CD4-positive, alpha-beta T cell treated with Interleukin-10 for 1 hour (primary cell): ENCODE results near the gene RAB3IP.
A peak's percentile ranks its signal among the peaks of the same experiment; 100 is the strongest.

Experiments
- DNase-seq: peaks from one replicate; pipeline ENCODE4 v3.0.0-alpha.2; 2020

Gene RAB3IP

GRCh38 chr12:69738351-69739286 is at the start of gene RAB3IP:
RAB3IP (plus strand) TSS chr12:69738860; CDS start chr12:69755409, 16,549 bp downstream.
- DNase-seq, result peak; percentile 92

GRCh38 chr12:69689638-69690037 is 49.0 kb upstream of the RAB3IP start:
- DNase-seq, result no peak

DNA sequence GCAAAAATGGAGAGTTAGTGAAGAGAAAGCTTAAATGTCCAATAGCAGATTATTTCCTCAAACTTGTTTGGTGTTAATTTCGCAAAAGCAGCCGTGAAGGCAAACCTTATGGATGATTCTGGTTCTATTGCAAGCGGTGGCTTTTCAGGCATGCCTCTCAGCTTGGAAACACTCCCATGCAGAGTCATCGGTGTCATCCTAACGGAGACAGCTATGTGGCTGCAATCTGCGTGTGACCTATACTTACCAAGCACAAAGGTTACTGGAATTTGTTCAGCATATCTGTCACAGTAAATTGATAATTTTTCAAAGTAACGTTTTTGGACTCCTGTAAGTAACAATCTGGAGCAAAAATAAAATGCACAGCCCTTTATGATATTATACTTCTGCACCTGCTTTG is 44.5 kb upstream of the RAB3IP start:
- DNase-seq, result no peak

DNA sequence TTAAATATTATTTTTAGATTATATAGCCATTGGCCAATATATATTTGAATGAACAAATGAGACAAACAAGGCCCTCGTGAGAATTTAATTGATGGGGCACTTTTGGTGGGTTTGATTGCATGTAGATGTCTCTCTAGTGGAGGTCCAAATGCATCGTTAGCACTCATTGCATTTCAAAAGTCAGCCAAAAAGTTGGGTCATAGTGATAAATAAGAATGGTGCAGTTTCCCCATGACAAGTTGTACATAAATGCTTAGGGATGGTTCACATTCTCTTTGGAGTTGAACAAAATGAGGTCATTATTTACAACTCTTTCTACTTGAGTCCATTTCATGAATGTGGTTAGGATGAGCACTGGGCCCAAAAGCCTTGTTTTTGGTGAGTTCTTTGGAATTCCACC is 40.6 kb upstream of the RAB3IP start:
- no peak for DNase-seq

DNA sequence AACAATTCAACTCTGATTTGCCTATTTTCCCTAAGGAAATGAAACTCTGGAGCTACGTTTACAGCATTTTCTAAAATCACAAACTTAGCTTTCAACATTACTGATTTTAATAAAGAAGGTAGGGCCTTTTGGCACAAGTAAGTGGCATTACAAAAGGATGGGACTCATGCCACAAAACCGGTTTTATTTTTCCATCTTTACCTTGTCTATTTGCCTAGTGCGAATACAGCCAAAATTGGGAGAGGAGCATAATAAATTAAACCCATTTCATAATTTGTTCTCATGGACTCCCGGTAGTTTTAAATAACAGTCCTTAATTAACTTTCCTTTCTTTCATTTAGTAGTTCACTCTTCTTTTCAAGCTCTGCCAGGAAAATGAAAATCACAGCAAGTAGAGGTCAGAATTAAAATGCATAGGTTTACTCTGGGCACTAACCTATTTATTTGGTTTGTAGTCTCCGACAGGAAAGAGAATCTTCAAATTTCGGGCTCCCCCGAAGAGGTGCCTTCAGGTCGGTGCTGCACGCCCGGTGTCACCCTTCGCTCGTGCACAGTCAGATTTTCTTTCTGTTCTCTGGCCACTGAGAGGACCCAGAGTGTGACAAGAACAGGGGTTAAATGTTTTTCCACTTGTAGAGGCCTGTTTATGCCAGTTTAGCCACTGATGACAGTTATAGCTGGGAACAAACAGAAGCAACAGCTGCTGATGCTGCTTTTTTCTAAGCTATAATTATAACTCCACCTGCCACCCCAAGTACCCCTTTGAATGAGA is 39.7 kb upstream of the RAB3IP start, which contains the start of gene BEST3:
BEST3 (minus strand) TSS at position 535 of the 772 bp plus-strand sequence. CDS start 1,505 bp downstream, outside the sequence.
- no peak for DNase-seq

DNA sequence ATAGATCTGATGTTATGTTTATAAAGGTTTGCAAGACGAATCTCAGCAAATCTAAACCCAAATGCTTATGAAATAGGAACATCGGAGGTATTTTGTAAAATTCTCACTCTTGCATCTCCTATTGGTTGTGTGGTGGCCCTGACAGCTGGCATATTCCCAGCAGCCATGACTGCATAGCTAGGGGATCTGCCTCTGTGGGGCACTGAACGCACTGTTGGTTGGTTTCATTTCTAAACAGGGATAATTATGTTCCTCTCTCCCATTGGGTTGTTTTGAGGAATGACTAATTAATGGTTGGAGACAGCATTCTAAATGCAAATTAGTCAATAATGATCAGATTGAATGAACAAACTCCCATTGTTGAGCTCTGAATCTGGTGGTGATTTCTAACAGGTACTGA is 36.8 kb upstream of the RAB3IP start:
- no peak for DNase-seq

- no peak for DNase-seq
Observed at GRCh38 chr12:69703146-69703642, 35.5 kb upstream of the RAB3IP start.

GRCh38 chr12:69704357-69704756 is 34.3 kb upstream of the RAB3IP start:
- no peak for DNase-seq

DNA sequence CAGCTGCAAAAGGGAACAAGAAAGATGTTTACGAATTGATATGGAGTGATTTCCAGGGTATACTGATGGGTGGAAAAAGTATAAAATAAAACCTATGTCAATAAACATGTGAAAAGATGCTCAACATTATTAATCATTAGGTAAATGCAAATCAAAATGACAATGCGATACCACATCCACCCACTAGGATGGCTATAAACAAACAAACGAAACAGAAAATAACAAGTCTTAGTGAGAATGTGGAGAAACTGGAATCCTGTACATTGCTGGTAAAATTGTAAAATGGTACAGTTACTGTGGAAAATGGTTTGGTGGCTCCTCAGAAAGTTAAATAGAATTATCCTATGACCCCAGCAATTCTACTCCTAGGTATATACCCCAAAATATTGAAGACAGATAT is 30.0 kb upstream of the RAB3IP start:
- DNase-seq, result no peak

GRCh38 chr12:69712826-69713225 is 25.8 kb upstream of the RAB3IP start:
- no peak for DNase-seq

DNA sequence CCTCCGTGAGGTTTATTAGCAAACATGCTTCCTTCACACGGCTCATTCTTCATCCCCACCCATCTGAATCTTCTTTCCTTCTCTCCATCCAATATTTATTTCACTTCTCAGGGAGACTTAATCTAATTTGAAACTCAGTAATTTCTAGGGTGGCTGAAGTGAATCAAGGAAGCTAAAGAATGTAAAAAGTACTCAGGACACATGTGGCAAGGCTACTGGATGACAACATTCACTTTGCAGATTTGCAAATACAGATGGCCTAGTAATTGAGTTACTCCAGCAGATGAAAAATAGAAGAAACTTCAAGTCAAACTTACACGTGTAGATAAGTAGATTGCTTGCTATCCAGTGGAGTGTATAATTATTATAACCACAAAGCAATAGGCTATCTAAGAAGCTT is 24.1 kb upstream of the RAB3IP start:
- DNase-seq, result no peak

GRCh38 chr12:69719336-69720316 is 19.0 kb upstream of the RAB3IP start:
- DNase-seq, result no peak

DNA sequence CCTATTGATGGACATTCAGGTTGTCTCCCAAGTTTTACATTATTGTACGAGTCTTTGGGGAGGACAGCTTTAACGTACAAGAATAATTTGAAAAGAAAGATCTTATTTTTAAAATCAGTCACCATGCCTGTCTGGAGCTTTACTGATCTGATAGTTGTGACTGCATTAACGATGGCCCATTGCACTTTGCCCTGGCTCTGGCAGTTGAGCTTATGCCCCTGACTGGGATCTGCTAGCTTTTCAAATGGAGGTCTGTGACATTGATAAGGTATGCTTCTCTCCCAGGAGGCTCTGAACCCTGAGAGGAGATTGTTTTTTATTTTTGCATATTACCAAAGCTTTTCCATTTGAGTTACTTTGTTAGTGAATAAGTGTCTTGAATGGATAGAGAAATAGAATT is 17.9 kb upstream of the RAB3IP start:
- no peak for DNase-seq

DNA sequence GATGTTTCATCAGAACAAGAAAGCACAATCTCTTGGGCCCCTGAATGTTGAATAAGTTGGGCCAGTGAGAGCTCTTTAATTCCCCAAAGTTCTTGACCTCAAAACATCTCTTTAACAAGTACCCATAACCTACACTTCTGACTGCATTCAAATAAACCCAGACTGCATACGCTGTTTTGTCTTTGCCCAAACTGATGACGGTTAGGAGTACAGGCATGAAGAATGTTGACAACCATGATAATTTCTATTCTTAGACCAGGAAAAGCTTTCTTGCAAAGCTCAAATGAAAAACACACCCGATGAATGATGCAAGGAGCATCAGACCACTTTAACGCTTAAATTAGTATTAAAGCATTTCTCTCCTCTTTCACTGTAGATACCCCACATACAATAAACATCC is 11.7 kb upstream of the RAB3IP start:
- DNase-seq, result no peak

DNA sequence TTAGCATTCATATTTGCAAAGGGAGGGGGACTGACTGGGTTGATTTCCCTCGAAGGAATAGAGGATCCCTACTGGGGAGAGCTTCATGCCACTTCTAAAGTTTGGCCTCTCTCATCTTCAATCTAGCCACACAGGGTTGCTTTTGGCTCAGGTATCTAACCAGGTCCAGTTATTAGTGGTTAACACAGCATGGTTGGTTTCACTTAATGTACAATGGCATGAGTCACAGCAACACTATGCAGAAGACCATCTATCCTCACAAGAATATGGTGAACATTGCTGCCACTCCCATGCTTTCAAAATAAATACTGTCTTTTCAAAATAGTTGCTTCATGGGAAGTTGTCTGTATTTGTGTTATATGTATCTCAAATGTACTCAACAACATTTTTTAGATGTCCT is 6.6 kb upstream of the RAB3IP start:
- DNase-seq, result no peak

DNA sequence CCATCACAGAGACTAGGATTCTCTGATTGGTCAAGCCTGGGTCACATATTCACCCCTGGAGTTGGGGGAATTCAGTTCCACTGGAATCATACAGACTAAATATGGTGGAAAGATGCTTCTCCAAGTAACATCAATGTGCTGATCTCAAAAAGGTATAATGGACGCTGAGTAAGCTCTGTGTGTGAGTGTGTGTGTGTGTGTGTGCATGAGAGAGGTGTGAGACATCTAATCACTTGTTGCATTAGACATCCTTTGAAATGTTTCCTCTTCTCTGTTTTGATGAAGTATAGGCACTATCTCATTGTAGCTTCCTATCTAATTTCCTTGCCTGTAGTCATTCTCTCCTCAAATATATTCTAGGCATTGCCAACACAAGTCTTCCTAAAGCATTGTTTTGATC is 5.0 kb upstream of the RAB3IP start:
- DNase-seq, result no peak

DNA sequence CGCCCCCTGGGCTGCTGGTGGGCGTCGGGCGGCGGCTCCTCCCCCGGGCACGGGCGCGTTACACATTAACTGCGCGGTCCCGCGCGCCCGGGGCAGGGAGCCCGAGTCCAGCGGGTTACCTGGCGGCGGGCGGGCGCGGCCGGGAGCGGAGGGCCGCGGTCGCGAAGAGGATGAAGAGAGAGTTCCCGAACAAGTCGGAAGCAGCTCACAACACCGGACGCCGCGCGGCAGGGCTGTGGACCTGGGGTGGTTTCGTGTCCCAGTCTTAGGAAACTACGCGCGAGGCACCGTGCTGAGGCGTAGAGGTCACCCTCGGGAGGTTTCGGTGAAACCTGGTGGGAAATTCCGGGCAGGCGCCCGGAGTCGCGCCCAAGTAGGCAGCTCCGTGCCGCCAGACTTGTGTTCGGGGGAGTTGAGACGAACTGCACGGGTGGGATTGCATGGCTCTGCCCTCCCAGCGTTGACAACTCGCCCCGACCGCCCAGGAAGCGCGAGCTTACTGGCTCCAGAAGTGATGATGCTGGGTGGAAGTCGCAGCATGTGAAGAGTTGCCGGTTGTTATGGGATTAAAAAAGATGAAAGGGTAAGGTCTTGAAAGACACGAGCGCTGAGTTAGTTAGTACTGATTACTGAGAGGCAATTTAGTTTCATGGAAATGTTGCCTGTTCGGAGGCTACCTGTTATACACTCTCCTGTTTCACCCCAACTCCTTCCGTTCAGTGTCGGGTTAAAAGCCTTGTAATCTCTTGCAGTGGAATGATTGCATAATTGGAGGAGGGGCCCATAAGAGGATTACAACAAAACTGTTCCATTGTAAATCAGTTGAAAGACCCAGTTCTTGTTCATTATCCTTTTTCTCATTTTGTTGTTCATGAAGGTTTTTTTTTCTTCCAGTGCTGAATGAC is 879 bp downstream of the RAB3IP start:
- peak; percentile 73 for DNase-seq

DNA sequence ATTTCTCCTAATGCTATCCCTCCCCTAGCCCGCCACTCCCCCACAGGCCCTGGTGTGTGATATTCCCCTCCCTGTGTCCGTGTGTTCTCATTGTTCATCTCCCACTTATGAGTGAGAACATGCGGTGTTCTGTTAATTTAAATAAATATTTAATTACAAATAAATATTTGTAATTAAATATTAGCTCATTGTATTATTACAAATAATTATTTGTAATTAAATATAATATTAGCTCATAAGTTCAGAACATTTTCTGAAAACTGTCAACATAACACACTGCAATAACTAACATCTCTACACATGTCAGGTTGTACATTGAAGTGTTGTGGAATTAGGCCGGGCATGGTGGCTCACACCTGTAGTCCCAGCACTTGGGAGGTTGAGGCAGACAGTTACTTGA is 5.4 kb downstream of the RAB3IP start:
- DNase-seq, result no peak

GRCh38 chr12:69751476-69751875 is 12.8 kb downstream of the RAB3IP start:
- DNase-seq, result no peak

GRCh38 chr12:69755302-69755701 is 16.6 kb downstream of the RAB3IP start:
- DNase-seq, result no peak

GRCh38 chr12:69756088-69756755 is 17.6 kb downstream of the RAB3IP start:
- no peak for DNase-seq
